Stimulated activated naive B cell treated with anti-CD40 and anti-IgM and Interleukin-4, amounts not matched to agents 10 μg/mL and 1 μg/mL and 100 μg/mL, for 72 hours (primary cell): ENCODE measurements around the gene SSR2.
A peak's percentile ranks its signal among the peaks of the same experiment; 100 is the strongest.

Source experiments
- ATAC-seq, 2 donors: fragments of 150-1000 bp; cut with Tn5 transposase; replicated peaks; 2 replicates each; pipeline ENCODE4 v1.10.0; 2021; ENCODE audit warnings: moderate library complexity in 1 of 2
- DNase-seq: peaks from one replicate; pipeline ENCODE4 v3.0.0; 2021
- H3K27ac Mint-ChIP-seq: one replicate; pipeline ENCODE4 v1.8.0; 2022; ENCODE audit warnings: mild to moderate bottlenecking, mixed read lengths
- H3K27me3 Mint-ChIP-seq, 2 donors: one replicate each; pipeline ENCODE4 v1.8.0; 2022; ENCODE audit warnings: mixed read lengths in 2 of 2
- H3K36me3 Mint-ChIP-seq, 2 donors: one replicate each; pipeline ENCODE4 v1.8.0; 2022; ENCODE audit warnings: mixed read lengths in 2 of 2, mild to moderate bottlenecking in 1 of 2
- H3K4me1 Mint-ChIP-seq, 2 donors: one replicate each; pipeline ENCODE4 v1.8.0; 2022; ENCODE audit warnings: mixed read lengths in 2 of 2, mild to moderate bottlenecking in 1 of 2
- H3K4me3 Mint-ChIP-seq, 2 donors: one replicate each; pipeline ENCODE4 v1.8.0; 2022; ENCODE audit warnings: mild to moderate bottlenecking in 2 of 2, mixed read lengths in 2 of 2, moderate library complexity in 1 of 2
- H3K9me3 Mint-ChIP-seq, 2 donors: one replicate each; pipeline ENCODE4 v1.8.0; 2022; ENCODE audit warnings: mixed read lengths in 2 of 2, mild to moderate bottlenecking in 1 of 2

The SSR2 gene

DNA sequence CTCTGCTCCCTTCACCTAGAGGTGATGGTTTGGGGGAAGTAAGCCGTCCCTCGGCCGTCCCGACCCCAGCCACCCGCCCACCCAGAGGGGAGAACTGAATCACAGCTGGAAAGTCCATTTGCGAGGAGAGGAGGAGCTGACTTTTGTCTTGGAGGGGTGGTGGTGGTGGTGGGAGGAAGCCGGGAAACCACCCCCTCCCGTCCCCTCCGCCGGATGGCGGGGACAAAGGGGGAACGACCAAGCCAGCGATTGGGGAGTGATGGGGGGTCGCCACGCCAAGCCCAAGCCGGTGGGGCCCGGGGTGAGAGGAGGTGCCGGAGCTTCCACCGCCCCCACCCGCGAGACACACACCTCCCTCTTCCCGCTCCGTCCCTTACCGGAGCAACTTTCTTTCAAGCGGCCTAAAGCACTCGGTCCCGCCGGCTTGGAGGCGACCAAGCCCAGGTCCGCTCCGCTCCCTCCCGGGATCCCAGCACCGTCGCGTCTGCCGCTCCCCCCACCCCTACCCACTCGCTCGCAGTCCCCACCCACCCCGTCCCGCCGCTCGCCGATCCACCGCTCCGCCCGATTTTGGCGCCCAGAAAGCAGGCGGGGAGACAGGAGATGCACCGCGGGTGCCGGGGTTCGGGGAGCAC is 42.9 kb downstream of the SSR2 start:
- H3K27me3 Mint-ChIP-seq, result no peaks in the 10 kb centered on the region
- ATAC-seq, result peak; percentile 60
- peaks cover 64 to 82% of the 10 kb centered on the region in 2 donors for H3K4me1 Mint-ChIP-seq
- H3K27ac Mint-ChIP-seq, result peak overlapping the region; percentile 100
- H3K4me3 Mint-ChIP-seq, result peak overlapping the region; percentile 88 to 99
- peak; percentile 76 for DNase-seq
- H3K9me3 Mint-ChIP-seq, result no peaks in the 10 kb centered on the region
- H3K36me3 Mint-ChIP-seq, result peaks cover 45 to 66% of the 10 kb centered on the region in 2 donors

DNA sequence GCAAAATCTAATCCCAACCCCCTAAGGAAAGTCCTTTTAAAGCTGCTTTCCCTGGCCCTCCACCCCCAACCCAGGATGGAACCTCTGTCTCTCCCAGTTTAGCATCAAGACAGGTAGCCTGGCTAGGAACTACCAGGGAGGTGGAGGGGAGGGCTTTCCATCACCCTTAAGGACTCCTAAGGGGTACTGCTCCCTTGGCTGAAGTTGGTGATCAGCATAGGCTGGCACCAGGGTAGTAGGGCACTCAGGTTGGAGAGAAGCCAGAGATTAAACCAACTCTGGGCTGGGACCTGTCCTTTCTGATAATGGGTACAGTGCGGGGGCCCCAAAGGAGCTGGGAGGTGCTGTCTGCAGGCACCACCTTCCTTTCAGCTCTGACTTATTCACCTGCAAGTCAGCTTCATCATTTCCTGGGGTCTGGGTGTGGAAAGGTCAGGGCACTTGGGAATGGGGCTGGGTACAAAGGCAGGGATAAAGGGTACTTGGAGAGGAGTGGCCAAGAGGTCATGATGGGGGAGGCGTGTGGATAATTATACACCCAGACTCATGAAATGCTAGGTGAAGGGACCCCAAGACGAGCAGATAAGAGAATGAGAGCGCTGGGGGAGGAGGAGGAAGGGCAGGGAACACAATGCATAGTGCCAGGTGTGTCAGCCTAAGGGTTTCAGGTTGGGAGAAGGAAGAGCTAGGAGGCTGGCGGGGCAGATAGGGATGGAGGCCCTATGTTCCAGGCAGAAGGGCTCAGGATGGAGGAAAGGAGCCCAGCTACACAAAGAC is 43.6 kb downstream of the SSR2 start:
- Mint-ChIP-seq H3K27ac (peak overlapping the region; percentile 100), H3K4me1 (peaks cover 64 to 82% of the 10 kb centered on the region in 2 donors), H3K4me3 (peak overlapping the region; percentile 88 to 99), H3K9me3 (no peaks in the 10 kb centered on the region), H3K27me3 (no peaks in the 10 kb centered on the region), H3K36me3 (peaks cover 46 to 72% of the 10 kb centered on the region in 2 donors)
- ATAC-seq (peak; percentile 1 to 2), DNase-seq (no peak)

DNA sequence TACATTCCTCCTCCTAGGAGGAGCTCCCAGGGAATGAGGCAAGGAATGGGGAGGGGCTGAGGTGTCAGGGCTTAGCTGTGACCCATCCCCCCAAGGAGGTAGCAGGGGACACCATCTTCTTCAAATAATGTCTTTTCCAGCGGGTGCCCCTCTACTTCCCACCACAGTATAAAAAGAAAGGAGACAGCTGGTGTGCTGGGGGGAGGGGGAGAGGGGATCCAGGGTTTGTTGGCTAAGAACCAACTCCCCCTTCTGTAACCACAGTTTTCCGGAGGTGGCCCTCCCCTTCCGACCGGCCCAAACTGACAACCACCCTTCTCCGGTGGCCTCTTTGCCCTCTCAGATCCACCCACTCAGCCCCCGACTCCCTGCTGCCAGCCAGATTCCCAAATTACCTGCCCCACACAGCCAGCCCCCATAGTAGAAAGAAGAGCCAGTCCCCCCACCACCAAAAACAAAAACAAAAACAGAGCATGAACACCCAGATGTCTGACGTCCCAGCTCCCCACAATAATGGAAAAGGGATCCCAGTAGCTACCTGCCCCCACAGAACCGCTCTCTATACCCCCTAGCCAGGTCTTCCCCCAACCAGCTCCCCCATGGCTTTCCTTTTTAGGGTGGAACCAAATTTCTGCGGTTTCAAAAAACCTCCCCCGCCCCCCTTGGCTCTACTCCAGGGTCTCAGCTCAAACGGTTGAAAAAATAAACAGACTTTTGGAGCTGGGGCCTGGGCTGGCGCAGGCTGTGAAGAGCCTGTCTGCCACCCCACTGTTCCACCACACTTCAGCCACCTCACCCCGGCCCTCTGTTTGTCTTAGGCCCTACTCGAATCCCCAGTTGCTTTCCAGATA is 44.5 kb downstream of the SSR2 start:
- H3K27me3 Mint-ChIP-seq, result no peaks in the 10 kb centered on the region
- H3K4me3 Mint-ChIP-seq, result peak overlapping the region; percentile 88 to 99
- ATAC-seq, result no peak

DNA sequence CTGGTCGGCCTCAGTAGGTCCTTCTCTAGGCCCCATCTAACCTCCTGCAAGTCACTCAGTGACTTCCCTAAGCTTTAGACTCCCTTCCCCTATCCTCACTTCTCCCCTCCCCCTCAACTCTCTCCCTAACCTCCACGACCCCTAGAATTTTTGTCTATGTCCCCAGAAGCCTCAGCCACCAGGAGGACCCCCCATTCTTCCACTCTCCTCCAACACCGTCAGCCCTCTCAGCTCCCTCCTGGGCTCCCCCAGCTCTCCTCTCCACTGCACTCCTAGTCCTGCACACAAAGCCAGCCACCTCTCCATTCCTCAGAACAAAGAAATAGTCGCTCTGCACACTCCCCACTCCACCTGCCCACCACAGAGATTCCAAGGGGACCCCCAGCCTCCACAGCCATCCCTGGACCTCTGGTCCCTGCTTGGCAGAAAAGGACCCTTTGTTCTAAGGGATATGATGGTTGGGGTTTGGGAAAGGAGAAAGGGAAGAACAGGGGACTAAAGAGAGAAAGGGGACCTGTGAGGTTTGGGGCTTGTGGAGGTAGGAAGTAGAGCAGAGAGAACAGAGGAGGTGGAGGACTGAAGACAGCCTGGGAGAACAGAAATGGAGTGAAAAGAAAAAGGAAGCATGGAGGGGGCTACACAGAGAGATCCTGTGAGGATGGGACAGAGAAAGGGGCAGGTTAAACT is 45.2 kb downstream of the SSR2 start:
- H3K27ac Mint-ChIP-seq, result peak overlapping the region; percentile 100
- peak overlapping the region; percentile 88 to 99 for H3K4me3 Mint-ChIP-seq
- DNase-seq, result no peak
- H3K9me3 Mint-ChIP-seq, result no peaks in the 10 kb centered on the region
- peaks cover 42 to 65% of the 10 kb centered on the region in 2 donors for H3K36me3 Mint-ChIP-seq
- no peak for ATAC-seq
- H3K27me3 Mint-ChIP-seq, result no peaks in the 10 kb centered on the region
- H3K4me1 Mint-ChIP-seq, result peaks cover 62 to 82% of the 10 kb centered on the region in 2 donors

More for the DNA sequence above, 44.5 kb downstream of the SSR2 start:
- no peak for DNase-seq
- peaks cover 42 to 68% of the 10 kb centered on the region in 2 donors for H3K36me3 Mint-ChIP-seq
- no peaks in the 10 kb centered on the region for H3K9me3 Mint-ChIP-seq
- peak overlapping the region; percentile 100 for H3K27ac Mint-ChIP-seq
- H3K4me1 Mint-ChIP-seq, result peaks cover 63 to 82% of the 10 kb centered on the region in 2 donors

DNA sequence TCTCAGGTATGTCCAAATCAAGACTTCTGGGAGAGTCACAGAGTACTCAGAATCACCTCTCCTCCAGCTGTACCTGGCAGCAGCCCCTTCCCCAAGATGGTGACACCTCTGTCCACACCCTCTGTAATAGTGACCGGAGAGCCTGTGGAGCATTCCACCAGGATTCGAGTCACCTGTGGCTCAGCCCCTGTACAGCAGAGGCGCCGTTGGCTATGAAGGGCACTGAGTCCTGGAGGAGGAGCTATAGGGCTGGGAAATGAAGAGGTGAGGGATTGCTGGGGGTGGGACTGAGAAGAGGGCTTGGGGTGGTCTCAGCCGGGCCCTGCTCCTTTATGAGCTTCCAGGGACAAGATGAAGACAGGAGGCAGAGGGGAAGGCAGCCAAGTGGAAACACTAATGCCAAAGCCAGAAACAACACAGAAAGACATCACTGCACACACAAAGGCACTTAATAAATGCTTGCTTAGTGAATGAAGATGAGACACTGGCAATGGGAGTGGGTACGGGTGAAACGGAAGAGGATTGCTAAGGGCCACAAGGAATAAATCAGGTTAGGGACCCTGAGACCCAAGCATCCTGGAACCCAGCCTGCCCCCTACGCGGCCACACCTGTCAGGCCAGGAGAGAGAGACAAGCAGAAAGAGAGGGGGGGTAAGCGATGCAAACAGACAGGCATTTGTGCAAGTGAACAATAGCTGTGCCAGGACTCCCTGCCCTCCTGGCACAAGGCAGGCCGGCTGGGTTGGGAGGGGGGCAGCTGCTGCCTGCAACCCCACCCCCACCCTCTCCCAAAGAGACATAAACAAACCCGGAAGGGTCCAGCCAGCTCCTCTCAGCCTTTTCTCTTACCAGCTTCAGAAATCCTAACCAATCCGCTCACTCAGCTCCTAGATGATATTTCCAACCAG is 46.3 kb downstream of the SSR2 start:
- Mint-ChIP-seq H3K9me3 (no peaks in the 10 kb centered on the region), H3K4me1 (peaks cover 69 to 82% of the 10 kb centered on the region in 2 donors), H3K27ac (peak overlapping the region; percentile 91), H3K4me3 (peak overlapping the region; percentile 88 to 99), H3K27me3 (no peaks in the 10 kb centered on the region), H3K36me3 (peaks cover 53 to 67% of the 10 kb centered on the region in 2 donors)
- no peak for ATAC-seq
- DNase-seq, result no peak

DNA sequence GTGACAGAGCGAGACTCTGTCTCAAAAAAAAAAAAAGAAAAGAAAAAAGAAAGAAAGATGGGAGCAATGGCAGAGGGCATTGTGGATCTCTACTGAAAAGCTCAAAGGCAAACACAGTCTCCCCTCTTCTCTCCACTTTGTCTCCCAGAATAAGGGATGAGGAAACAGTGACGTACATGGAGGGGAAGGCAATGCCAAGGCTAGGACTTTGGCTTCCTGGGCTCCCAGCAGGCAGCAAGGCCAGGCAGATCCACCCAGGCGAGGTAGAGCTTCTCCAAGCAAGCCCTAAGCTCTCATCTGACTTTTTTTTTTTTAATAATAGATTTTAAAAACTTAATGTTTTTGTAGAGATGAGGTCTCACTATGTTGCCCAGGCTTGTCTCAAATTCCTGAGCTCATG is 47.0 kb downstream of the SSR2 start:
- no peak for DNase-seq
- no peak overlapping the region for H3K27ac Mint-ChIP-seq
- H3K36me3 Mint-ChIP-seq, result peaks cover 58 to 73% of the 10 kb centered on the region in 2 donors
- H3K9me3 Mint-ChIP-seq, result no peaks in the 10 kb centered on the region
- H3K4me3 Mint-ChIP-seq, result no peak overlapping the region
- ATAC-seq, result no peak
- no peaks in the 10 kb centered on the region for H3K27me3 Mint-ChIP-seq
- H3K4me1 Mint-ChIP-seq, result peaks cover 75 to 87% of the 10 kb centered on the region in 2 donors

DNA sequence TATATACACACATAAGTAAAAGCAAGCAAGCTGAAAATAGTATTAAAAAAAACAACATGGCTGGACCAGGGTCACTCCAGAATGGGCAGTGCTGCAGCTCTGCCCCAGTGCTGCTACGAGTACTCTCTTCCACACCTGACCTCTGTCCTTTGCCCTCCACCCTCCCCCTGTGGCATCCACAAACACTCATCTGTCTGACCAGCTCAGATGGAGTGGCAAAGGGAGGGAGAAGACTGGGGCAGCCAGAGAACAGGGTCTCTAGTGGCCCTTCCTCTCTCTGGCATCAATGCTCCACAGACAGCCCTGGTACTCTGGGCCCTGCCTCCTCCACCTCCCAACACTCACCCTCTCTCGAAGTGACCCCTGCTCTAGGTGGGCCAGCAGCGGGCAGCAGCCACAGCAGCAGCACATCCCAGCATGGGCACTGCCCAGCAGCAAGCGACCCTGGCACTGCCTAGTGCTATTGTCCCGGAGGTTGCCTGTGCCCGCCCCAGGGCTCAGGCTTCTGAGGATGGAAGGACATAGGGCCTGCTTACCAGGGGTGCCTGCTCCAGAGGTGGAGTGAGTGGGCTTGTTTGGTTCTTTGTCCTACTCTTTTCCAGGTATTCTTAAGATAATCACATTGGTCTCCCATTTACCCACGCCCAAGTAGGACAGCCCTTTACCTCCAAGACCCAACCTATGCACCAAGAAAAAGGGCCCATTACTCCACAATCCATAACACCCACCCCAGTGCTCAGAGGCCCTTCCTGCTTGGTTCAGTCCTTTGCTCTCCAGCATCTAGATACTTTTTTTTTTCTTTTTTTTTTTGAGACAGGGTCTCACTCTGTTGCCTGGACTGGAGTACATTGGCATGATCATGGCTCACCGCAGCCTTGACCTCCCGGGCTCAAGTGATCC is 48.6 kb downstream of the SSR2 start:
- Mint-ChIP-seq H3K4me1 (peaks cover 84 to 98% of the 10 kb centered on the region in 2 donors), H3K4me3 (peak overlapping the region; percentile 68 to 71), H3K9me3 (no peaks in the 10 kb centered on the region), H3K27me3 (no peaks in the 10 kb centered on the region), H3K36me3 (peaks cover 64 to 78% of the 10 kb centered on the region in 2 donors), H3K27ac (peak overlapping the region; percentile 90)
- ATAC-seq, result no peak
- no peak for DNase-seq

DNA sequence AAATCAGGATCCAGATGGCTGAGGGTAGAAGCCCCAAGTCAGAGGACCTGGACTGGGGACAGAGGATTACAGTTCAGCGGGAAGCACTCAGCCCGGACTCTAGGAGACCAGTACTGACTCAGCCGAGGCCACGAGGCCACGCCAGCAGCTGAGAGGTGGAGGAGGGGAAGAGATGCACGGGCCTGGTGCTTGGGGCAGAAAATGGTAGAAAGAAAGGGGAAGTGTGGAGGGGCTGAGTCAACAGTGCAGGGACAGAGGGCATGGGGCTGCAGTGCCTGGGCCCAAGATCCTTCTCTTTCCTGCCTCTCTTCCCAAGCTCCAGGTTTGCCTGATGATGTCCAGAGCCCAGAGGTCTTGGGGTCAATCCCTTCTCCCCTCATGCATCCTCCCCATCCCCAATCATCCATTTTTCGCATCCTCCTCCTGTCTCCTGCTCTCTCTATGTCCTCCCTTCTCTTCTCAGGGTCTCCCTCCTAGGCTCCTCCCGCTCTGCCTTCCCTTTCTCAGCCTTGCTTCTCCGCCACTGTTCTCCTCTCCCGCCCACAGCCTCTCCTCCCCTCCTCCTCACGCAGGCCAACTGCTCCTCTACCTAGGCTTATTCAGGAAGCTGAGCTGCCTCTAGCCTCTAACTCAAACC is 50.1 kb downstream of the SSR2 start:
- peaks cover 85 to 97% of the 10 kb centered on the region in 2 donors for H3K4me1 Mint-ChIP-seq
- ATAC-seq, result peak; percentile 98 to 99
- H3K4me3 Mint-ChIP-seq, result peak overlapping the region; percentile 71 to 74
- no peaks in the 10 kb centered on the region for H3K27me3 Mint-ChIP-seq
- peaks cover 62 to 76% of the 10 kb centered on the region in 2 donors for H3K36me3 Mint-ChIP-seq
- DNase-seq, result peak; percentile 64
- H3K27ac Mint-ChIP-seq, result peak overlapping the region; percentile 90
- no peaks in the 10 kb centered on the region for H3K9me3 Mint-ChIP-seq

DNA sequence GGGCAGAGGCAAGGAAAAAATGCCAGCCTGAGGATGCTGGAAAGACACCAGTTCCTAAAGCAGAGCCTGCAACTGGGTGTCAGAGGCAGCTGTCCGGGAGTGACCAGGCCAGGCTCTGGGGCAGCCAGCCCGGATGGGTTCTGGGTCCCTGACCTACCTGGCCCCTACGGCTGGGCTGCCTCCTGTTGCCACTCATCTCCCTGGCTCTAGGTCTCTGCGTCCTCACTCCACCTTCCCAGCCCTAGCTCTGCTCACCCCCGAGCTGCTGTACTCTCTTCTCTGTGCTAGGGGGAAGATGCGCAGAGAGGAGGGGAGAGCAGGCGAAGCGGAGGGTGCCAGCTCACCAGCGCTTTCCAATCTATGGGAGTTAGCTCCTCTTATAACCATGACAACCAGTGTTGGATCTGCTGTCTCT is 51.4 kb downstream of the SSR2 start:
- peak overlapping the region; percentile 90 for H3K27ac Mint-ChIP-seq
- H3K9me3 Mint-ChIP-seq, result no peaks in the 10 kb centered on the region
- H3K4me3 Mint-ChIP-seq, result peak overlapping the region; percentile 71 to 74
- peaks cover 75 to 96% of the 10 kb centered on the region in 2 donors for H3K4me1 Mint-ChIP-seq
- DNase-seq (no peak), ATAC-seq (no peak)
- no peaks in the 10 kb centered on the region for H3K27me3 Mint-ChIP-seq
- H3K36me3 Mint-ChIP-seq, result peaks cover 65 to 78% of the 10 kb centered on the region in 2 donors

DNA sequence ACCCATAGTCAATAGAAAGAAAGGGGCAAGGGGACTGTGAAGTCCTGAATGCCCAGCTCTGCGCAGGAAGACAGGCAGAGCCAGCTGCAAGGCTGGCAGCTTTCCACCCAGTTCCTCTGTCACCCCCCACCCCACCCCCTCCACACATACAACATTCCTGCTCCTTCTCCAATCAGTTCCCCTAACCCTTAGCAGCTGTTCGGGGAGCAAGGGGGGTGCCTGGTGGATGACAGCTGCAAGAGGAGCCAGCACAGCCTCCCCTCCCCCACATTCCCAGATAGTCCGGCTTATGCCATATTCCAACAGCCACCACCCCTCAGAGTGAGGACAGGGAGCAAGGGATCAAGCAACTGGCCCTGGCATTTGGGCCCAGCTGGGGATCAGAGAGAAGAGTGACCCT is 52.1 kb downstream of the SSR2 start:
- ATAC-seq (no peak), DNase-seq (no peak)
- Mint-ChIP-seq H3K9me3 (no peaks in the 10 kb centered on the region), H3K27me3 (no peaks in the 10 kb centered on the region), H3K4me1 (peaks cover 74 to 94% of the 10 kb centered on the region in 2 donors), H3K4me3 (peak overlapping the region in 1 of 2 donors; percentile 57), H3K27ac (peak overlapping the region; percentile 95), H3K36me3 (peaks cover 66 to 78% of the 10 kb centered on the region in 2 donors)

DNA sequence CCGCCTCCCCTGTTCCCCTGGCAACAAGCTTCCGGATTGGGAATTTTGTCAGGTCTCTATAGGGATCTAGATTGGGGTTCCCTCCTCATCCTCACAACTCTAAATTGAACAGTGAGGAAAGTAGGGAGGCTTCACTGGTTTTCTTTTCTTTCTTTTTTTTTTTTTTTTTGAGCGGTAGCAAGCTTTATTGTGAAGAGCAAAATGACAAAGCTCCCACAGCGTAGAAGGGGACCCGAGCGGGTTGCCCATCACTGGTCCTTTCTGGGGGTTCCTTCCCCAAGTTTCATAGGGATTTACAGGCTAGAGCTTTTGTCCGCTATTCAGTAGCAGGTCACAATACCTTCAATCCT is 52.7 kb downstream of the SSR2 start:
- no peak for DNase-seq
- Mint-ChIP-seq H3K9me3 (no peaks in the 10 kb centered on the region), H3K27ac (peak overlapping the region; percentile 95), H3K4me3 (peak overlapping the region; percentile 33 to 63), H3K36me3 (peaks cover 62 to 74% of the 10 kb centered on the region in 2 donors), H3K27me3 (no peaks in the 10 kb centered on the region), H3K4me1 (peaks cover 70 to 87% of the 10 kb centered on the region in 2 donors)
- ATAC-seq, result no peak
